H9 (cell line): ENCODE measurements around the gene SEMA4C. TPM values are rescaled to one million over a fixed set of nuclear protein-coding genes. Genes with fewer than 3 reads are reported as not detected.

Experiments
- DNase-seq: peaks from one replicate; pipeline ENCODE4 v3.0.0-alpha.2; 2017
- H2AFZ ChIP-seq: one replicate; pipeline ENCODE4 v1.6.1; 2013; ENCODE audit warnings: mild to moderate bottlenecking, low read length, control low read depth, moderate library complexity
- H2AK5ac ChIP-seq: 2 replicates; pipeline ENCODE4 v1.6.1; 2013; ENCODE audit warnings: low read length, control low read depth, mixed read lengths; ENCODE audit not compliant: insufficient read length
- H2BK120ac ChIP-seq: one replicate; pipeline ENCODE4 v1.6.1; 2013; ENCODE audit warnings: low read depth, mild to moderate bottlenecking, low read length, control low read depth, inconsistent platforms; ENCODE audit not compliant: poor library complexity, severe bottlenecking
- H2BK12ac ChIP-seq: 2 replicates; pipeline ENCODE4 v1.6.1; 2013; ENCODE audit warnings: low read length, control low read depth, mixed read lengths, low read depth; ENCODE audit not compliant: insufficient read length
- H2BK15ac ChIP-seq: 2 replicates; pipeline ENCODE4 v1.6.1; 2013; ENCODE audit warnings: low read depth, low read length, control low read depth
- H2BK20ac ChIP-seq: one replicate; pipeline ENCODE4 v1.6.1; 2013; ENCODE audit warnings: low read depth, mild to moderate bottlenecking, low read length, control low read depth, inconsistent platforms; ENCODE audit not compliant: poor library complexity, severe bottlenecking
- H2BK5ac ChIP-seq: 2 replicates; pipeline ENCODE4 v1.6.1; 2013; ENCODE audit warnings: low read length, control low read depth, mixed read lengths; ENCODE audit not compliant: insufficient read length
- H3K14ac ChIP-seq: 2 replicates; pipeline ENCODE4 v1.6.1; 2013; ENCODE audit warnings: low read length, control low read depth; ENCODE audit not compliant: insufficient read depth
- H3K18ac ChIP-seq: 2 replicates; pipeline ENCODE4 v1.6.1; 2013; ENCODE audit warnings: low read depth, mild to moderate bottlenecking, mixed read lengths, low read length, control low read depth; ENCODE audit not compliant: insufficient read length
- H3K23ac ChIP-seq: 2 replicates; pipeline ENCODE4 v1.6.1; 2013; ENCODE audit warnings: low read length, control low read depth, mixed read lengths, low read depth; ENCODE audit not compliant: insufficient read length
- H3K23me2 ChIP-seq: 2 replicates; pipeline ENCODE4 v1.6.1; 2013; ENCODE audit warnings: low read depth, mild to moderate bottlenecking, mixed read lengths, low read length, control low read depth; ENCODE audit not compliant: insufficient read length, poor library complexity, severe bottlenecking
- H3K27ac ChIP-seq: 2 replicates; pipeline ENCODE4 v1.5.1; 2013; ENCODE audit warnings: low read length, control low read depth, mixed read lengths, low read depth; ENCODE audit not compliant: insufficient read length
- H3K27me3 ChIP-seq: 2 replicates; pipeline ENCODE4 v1.6.1; 2013; ENCODE audit warnings: low read length, control low read depth, inconsistent platforms; ENCODE audit not compliant: insufficient read depth
- H3K4ac ChIP-seq: 2 replicates; pipeline ENCODE4 v1.6.1; 2013; ENCODE audit warnings: low read depth, mild to moderate bottlenecking, control low read depth, inconsistent platforms, low read length, moderate library complexity
- H3K4me1 ChIP-seq: 2 replicates; pipeline ENCODE4 v1.6.1; 2013; ENCODE audit warnings: low read length, control low read depth, inconsistent platforms; ENCODE audit not compliant: insufficient read depth
- H3K4me2 ChIP-seq: 2 replicates; pipeline ENCODE4 v1.6.1; 2013; ENCODE audit warnings: low read length, control low read depth, mixed read lengths; ENCODE audit not compliant: insufficient read length, insufficient read depth
- H3K56ac ChIP-seq: 2 replicates; pipeline ENCODE4 v1.6.1; 2013; ENCODE audit warnings: low read depth, mild to moderate bottlenecking, mixed read lengths, low read length, control low read depth; ENCODE audit not compliant: insufficient read length
- H3K79me1 ChIP-seq: 2 replicates; pipeline ENCODE4 v1.6.1; 2013; ENCODE audit warnings: low read depth, mild to moderate bottlenecking, moderate library complexity, low read length, control low read depth, inconsistent platforms; ENCODE audit not compliant: insufficient read depth, poor library complexity, severe bottlenecking
- H3K79me2 ChIP-seq: 2 replicates; pipeline ENCODE4 v1.6.1; 2013; ENCODE audit warnings: low read length, control low read depth, inconsistent platforms; ENCODE audit not compliant: insufficient read depth
- H3K9ac ChIP-seq: 2 replicates; pipeline ENCODE4 v1.6.1; 2013; ENCODE audit warnings: low read length, control low read depth, mixed read lengths; ENCODE audit not compliant: insufficient read length; ENCODE audit errors: extremely low read depth
- H3K9me3 ChIP-seq: one replicate; pipeline ENCODE4 v1.6.1; 2013; ENCODE audit warnings: low read depth, low read length, inconsistent platforms; ENCODE audit not compliant: control insufficient read depth
- H3T11ph ChIP-seq: one replicate; pipeline ENCODE4 v1.6.1; 2013; ENCODE audit warnings: mild to moderate bottlenecking, low read length, control low read depth, inconsistent platforms
- H4K20me1 ChIP-seq: one replicate; pipeline ENCODE4 v1.6.1; 2013; ENCODE audit not compliant: control insufficient read depth, insufficient read length, insufficient read depth
- H4K5ac ChIP-seq: 2 replicates; pipeline ENCODE4 v1.6.1; 2013; ENCODE audit warnings: low read depth, mild to moderate bottlenecking, mixed read lengths, low read length, control low read depth; ENCODE audit not compliant: insufficient read length
- H4K8ac ChIP-seq: replicated peaks from 2 replicates; pipeline ENCODE4 v1.6.1; 2013; ENCODE audit warnings: low read length, control low read depth, mixed read lengths, low read depth; ENCODE audit not compliant: insufficient read length
- H4K91ac ChIP-seq: 2 replicates; pipeline ENCODE4 v1.6.1; 2013; ENCODE audit warnings: low read depth, mild to moderate bottlenecking, moderate library complexity, mixed read lengths, low read length, control low read depth; ENCODE audit not compliant: insufficient read length
- H3K27ac Mint-ChIP-seq, 3 experiments: 2 replicates in 2 of 3; 3 replicates in 1 of 3; pipeline ENCODE4 v1.8.0; 2020 to 2021; ENCODE audit warnings: mixed read lengths in 3 of 3, mild to moderate bottlenecking in 1 of 3, moderate library complexity in 1 of 3
- H3K27me3 Mint-ChIP-seq: 2 replicates; pipeline ENCODE4 v1.8.0; 2021; ENCODE audit warnings: low read depth, mild to moderate bottlenecking, moderate library complexity, mixed read lengths
- H3K36me3 Mint-ChIP-seq, 3 experiments: 2 replicates in 2 of 3; 3 replicates in 1 of 3; pipeline ENCODE4 v1.8.0; 2020 to 2021; ENCODE audit warnings: low read depth in 3 of 3, mixed read lengths in 3 of 3; ENCODE audit not compliant: insufficient read depth in 1 of 3
- H3K4me1 Mint-ChIP-seq, 2 experiments: 2 replicates each; pipeline ENCODE4 v1.8.0; 2020; ENCODE audit warnings: mixed read lengths in 2 of 2
- H3K4me3 Mint-ChIP-seq, 2 experiments: 2 replicates in 1 of 2; 3 replicates in 1 of 2; pipeline ENCODE4 v1.8.0; 2020 to 2021; ENCODE audit warnings: mild to moderate bottlenecking in 2 of 2, mixed read lengths in 2 of 2, moderate library complexity in 1 of 2
- H3K9me3 Mint-ChIP-seq, 2 experiments: 2 replicates in 1 of 2; 3 replicates in 1 of 2; pipeline ENCODE4 v1.8.0; 2020; ENCODE audit warnings: mild to moderate bottlenecking in 2 of 2, mixed read lengths in 2 of 2, moderate library complexity in 1 of 2
- CTCF ChIP-seq: fragments of 200-600 bp; sonication (generic); conservative IDR thresholded peaks from 3 replicates; pipeline ENCODE4 v1.8.0; 2021; ENCODE audit warnings: antibody characterized with exemption, mild to moderate bottlenecking
- WGBS: extraction: QIAGEN DNeasy Blood & Tissue Kit; methylation state at CpG from one replicate; pipeline ENCODE4 v1.1.7; 2013; ENCODE audit warnings: missing lambda C conversion rate, low lambda C conversion rate, mixed read lengths; ENCODE audit not compliant: insufficient read length; ENCODE audit errors: extremely low coverage; 5-methylcytosine and 5-hydroxymethylcytosine counted together
- total RNA-seq: library from RNA; stranded (reverse); gene quantifications from 2 replicates; pipeline ENCODE4 v1.2.1, GENCODE V29; 2021

Gene SEMA4C
- total RNA-seq, 1 experiment from 2014 or later = 81.6 TPM

- Histone ChIP-seq H2BK120ac (no peak overlapping the region), H4K91ac (no peak overlapping the region), H3K4me1 (peaks cover 3% of the 10 kb centered on the region; the same call in 1 of the 2 replicates), H3K27ac (no peak overlapping the region), H4K5ac (no peak overlapping the region), H2BK15ac (no peak overlapping the region), H3K18ac (no peak overlapping the region), H3K9ac (no peak overlapping the region), H3K4me2 (no peak overlapping the region), H3K9me3 (no peaks in the 10 kb centered on the region), H3K79me2 (no peaks in the 10 kb centered on the region), H3K4ac (no peak overlapping the region), H3K14ac (no peak overlapping the region; the same call in 1 of the 2 replicates), H3K23me2 (no peaks in the 10 kb centered on the region), H3K27me3 (no peaks in the 10 kb centered on the region; the same call in 1 of the 2 replicates), H3K79me1 (no peaks in the 10 kb centered on the region), H2BK5ac (no peak overlapping the region), H3K56ac (no peak overlapping the region), H4K8ac (no peak overlapping the region), H2BK20ac (no peak overlapping the region), H2AK5ac (no peak overlapping the region), H3K23ac (no peak overlapping the region), H3T11ph (no peak overlapping the region), H2BK12ac (no peak overlapping the region), H2AFZ (no peak overlapping the region), H4K20me1 (no peaks in the 10 kb centered on the region)
- no peaks in the 10 kb centered on the region for H3K36me3 Mint-ChIP-seq
- no peak overlapping the region; a peak in 1 of 5 replicates for H3K4me3 Mint-ChIP-seq
- no CpG with 5 or more reads among the region's 22 CpGs for WGBS
- peaks cover 1% of the 10 kb centered on the region for H3K27me3 Mint-ChIP-seq
- no peak for DNase-seq
- H3K4me1 Mint-ChIP-seq = peaks cover 59 to 62% of the 10 kb centered on the region in 2 experiments
- H3K27ac Mint-ChIP-seq = no peak overlapping the region; a peak in 1 of 7 replicates
- TF ChIP-seq CTCF = no peak
- H3K9me3 Mint-ChIP-seq = no peaks in the 10 kb centered on the region
Measured at GRCh38 chr2:96878796-96879544, 9.1 kb upstream of the SEMA4C start.
